T follicular helper cell (primary cell): ENCODE data around the gene ASCL5.

Source experiments
- DNase-seq: peaks from one replicate; pipeline ENCODE4 v3.0.0-alpha.2; 2020; ENCODE audit warnings: low read depth

The ASCL5 gene

DNA sequence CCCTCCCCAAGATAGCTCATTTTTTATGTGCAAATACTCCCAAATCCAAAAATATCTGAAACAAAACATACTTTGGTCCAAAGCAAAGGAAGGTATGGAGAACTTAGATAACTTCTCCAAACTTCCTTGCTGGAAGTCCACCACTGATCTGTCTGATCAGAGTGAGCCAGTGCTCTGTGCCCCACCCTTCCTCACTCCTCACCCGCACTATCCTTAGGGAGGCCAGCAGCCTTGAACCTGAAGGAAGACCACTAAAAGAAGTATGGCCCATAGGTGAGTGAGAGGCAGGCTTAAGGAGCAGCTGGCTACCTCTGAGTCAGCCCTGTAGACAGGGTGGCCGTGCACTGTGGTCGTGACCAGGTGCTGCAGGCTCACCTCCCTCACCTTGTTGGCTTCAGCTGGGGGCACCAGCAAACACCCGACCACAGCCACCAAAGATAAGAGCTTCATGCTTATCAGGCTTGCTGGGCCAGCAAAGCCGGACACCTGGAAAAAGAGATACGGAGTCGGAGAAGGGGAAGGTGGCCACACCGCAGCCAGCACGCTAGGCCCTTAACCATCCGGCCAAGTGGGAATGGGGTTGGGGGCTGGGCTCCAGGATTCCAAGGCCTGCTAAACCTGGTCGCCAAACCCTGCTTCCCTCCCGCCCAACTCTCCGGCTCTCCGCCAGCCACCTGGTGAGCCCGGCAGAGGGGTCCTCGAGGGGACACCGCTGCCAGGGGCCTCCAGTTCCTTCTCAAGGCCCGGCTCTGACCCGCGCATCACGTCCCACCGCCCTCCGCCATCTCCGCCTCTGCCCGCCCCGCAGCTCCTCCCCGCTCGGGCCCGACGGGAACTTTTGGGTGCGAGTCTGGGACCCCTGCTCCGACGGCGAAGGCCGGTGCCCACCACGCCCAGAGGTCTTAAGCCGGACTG lies 26.7 kb upstream of the ASCL5 start:
- no peak for DNase-seq

DNA sequence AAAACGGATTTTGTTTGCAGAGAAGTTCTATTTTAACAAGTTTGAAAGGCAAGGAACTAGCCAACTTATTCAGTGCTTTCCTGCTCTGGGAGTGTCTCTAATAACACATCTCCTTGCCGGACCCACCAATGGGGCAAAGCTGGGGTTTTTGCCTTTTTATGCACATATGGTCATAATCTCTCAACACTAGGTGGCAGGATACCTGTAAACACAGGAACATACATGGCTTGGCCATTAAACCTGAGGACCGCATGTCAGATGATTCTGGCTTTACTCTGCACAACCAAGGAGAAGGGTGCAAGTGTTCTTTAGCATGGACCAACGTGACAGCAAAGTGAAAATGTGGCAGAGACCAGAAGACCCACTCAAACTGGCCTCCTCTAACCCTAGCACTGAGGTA lies 22.4 kb upstream of the ASCL5 start:
- no peak for DNase-seq

DNA sequence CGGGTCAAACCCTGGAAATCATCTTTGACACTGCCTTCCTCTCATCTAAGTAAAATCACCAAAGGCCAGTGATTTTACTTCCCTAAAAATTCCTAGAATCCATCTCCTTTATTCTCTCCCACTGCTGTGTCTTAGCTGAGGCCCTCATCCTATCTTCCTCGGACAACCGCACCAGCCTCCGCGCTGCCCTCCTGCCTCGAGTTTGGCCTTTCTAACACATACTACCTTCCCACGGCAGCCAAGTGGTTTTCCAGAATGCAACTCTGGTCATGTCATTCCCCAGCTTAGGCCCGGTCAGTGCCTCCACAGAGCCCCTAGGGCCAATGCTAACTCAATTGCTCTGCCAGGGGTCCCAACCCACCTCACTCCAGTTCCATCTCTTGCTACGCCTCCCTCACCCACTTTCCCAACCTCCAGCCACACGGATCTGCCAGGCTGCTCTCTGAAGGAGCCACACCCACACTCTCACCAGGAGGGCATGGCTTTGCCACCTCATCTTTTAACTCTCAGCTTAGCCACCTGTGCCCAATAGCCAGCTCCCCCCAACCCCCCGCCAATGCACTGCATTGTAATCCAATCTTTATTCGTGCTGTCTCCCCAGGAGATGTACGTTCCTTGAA lies 20.5 kb upstream of the ASCL5 start:
- DNase-seq: no peak

DNA sequence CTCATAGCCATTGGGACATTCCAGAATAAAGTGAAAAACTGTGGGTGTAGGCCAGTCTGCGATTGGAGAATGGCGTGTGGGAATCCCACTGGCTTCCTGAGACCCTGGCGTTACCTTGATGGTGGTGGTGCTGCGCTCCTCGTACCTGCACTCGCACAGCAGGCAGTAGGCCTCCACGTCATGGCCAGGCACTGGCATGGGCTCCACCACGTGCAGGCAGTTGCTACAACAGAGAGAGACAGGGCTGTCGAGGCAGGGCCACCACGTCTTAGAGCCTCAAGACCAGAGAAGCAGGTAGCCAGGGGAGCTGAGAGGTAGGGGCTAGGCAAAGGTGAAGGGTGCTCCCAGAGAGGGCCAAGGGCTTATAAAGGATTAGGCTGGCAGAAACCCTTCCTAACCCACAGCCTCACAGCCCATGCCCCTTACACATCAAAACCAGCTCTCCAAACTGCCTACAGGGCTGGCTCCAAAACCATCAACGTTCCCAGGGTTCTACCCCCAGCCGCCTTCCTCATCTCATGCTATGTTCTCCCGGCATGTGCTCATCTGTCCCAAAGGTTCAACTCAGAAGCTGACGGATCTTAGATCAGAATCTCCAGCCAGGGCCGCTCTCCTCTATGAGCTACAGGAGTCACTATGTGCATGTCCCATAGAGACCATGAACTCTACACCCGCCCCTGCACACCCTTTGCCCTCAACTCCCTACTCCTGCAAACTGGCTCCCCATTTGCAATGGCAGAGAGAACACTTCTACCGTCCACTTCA lies 19.8 kb upstream of the ASCL5 start:
- no peak for DNase-seq

DNA sequence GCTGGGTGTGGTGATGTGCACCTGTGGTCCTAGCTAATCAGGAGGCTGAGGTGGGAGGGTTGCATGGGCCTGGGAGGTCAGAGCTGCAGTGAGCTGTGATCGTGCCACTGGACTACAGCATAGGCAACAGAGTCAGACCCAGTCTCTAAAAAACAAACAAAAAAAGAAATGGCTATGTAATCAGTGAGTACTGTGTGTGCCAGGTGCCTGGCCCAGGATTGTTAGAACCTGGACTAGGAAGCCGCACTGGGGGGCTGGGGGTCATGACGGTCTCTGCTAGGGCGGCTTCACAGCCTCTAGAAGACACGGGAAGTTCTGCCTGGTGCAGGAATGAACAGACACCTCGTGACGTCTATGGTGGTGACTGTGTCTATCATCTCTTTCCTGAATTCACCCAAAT lies 18.8 kb upstream of the ASCL5 start:
- DNase-seq: no peak

DNA sequence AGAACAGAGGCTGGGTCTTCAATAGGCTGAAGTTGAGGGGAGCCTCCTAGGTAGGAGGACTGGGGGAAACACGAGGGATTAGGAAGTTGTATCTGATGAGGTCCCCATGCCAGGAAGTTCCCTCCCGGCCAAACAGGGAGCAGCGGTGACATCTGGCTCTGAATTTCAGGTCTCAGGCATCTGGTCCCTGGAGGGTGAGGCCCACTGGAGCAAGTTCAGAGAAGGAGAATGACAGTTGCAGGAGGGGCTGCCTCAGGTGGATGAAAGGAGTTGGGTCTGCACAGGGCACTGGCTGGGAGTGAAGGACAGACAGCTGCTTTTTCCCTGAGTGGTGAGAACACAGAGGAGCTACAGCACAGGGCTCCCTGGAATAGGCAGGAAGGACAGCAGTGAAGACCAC lies 18.1 kb upstream of the ASCL5 start:
- no peak for DNase-seq

DNA sequence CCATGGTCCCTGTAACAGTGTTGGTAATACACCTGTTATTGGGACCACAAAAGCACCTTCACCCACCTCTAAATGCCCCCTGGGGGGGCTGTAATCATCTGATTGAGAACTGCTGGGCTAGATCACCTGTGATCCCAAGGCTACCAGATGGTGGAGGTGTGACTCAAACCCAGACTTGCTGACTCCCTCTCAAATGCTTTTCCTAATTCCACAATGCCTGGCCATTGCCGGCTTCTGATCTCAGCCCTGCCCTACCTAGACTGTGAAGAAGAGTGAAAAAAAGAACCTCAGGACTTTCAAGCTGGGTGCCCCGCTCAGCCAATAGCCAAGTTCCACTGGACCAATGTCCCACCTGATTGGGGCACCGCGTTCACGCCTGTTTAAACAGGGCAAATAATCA lies 17.7 kb upstream of the ASCL5 start:
- DNase-seq: no peak

DNA sequence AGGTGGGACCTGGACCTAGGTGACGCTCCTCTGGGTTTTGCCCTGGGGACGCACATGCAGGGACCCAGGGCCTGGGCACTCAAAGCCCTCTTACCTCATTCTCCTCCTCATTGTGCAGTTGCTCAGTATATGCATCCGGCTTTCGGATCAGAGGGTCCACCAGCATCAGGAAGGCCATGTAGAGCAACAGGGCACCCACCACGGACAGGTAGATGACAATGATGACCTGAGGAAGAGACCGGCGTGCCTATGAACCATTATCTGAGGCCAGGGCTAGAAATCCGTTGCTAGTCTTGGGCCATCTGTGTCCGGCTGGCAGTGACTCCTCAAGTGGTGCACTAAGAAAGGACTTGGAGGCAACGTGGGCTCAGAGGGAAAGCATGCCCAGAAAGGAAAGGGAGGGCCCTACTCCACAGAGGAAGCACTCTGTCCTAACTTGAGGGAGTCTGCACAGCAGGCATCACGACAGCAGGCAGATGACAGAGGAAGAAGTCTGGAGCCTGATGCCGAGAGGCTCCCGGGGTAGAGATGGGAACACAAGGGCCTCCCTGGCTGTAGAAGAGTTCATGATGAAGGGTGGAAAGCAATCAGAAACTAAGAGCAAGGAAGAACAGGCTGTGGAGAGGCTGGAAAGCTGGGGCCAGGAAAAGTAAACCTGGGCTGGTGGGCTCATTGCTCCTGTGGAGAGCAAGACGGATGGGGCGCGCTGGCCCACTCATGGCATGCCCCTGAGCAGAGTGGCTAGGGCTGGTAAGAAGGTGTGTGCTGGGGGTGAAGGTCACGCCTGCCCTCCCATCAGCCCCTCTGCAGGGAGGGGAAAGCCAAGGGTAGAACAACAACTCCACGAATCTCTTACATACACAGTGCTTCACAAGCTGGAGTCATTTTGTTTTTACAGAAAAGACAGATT lies 17.0 kb upstream of the ASCL5 start:
- DNase-seq: no peak

DNA sequence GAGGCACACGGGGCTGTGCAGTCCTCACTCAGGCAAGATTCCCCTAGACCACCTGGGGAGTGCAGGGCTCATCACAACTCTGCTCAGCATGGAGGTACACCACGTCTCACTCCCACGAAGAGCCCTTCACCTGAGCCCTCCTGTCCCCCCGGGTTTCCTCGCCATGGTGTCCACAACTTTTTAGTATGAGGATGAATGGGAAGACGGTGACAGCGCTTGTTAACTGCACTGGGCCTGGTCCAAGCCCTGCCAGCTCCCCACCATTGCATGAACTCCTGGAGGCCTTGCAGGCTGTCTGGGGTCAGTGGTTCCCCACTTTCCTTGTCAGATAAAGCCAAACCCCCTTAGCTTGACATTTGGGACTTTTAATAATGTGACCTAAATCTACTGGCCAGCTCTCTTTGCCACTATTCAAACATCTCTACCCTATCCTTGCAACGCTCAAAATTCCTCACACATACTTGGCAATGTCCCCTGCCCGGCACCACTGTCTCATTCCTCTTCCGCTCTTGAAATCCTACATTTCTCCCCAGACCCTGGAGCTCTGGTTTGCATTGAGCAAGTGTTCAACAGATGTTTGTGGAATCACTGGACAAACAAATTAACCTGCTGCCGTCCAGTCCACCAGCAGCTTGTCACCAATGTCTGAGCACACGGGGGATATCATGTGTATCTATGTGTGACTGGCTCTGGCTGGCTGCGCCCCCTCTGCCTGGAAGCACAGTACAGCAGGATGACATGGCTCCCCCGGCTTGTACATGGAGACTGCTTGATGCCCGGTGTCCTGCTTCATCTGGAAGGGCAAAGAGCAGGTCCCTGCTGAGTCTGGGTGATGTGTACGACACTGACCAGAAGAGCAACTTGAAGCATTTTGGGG lies 16.1 kb upstream of the ASCL5 start:
- no peak for DNase-seq

DNA sequence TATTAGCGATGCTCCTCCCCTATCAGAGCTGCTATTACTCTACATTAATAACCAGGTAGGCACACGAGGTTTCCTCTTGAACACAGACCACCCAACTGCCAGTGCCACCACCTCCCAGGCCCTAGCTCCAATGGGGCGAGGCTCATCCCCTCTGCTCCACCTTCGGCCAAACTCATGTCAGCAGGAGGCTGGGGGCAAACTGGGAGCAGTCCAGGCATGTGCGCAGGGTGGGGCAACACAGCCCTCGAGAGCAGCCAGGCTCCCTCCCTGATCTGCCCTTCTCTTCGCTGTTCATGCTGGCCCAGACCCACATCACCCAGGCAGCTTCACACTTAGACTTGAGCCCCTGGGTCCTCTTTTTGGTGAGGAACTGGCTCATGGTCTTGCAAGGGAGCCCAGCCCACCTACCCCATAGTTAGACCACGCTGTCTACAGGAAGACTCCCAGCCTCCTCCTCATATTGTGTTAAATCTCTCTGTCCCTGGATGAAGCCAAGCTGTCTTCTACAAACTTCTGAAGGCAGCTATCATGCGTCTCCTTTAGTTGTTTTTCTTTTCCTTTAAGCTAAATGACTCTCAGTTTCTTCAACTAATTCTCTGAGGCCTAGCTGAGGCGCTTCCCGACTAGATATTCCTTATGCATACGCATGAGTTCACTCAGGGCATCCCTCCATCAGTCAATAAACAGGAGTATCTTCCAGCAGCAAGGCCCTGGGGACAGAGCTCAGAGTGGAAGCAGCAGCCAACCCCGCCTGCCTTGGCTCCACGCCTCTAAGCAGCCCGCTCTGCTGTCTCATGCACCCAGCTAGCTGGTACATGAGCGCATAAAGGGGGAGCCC lies 15.2 kb upstream of the ASCL5 start:
- no peak for DNase-seq

DNA sequence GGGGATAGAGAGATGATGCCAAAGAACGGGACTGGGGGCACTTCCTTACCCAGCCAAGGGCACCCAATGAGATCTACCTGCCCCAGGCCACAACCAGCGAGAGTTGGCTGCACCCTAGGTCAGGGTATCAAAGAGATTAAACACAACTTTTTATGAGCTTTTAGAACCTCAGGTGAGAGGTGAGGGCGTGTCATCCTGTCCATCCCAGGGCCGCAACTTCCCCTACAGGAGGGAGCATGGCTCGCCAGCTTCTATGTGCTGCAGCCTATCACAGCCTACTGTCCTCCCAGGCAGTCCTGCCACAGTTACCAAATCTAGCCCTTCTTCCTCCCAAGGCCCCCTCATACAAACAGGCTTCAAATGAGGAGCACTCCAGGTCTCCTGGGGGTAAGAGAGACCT lies 14.4 kb upstream of the ASCL5 start:
- no peak for DNase-seq

DNA sequence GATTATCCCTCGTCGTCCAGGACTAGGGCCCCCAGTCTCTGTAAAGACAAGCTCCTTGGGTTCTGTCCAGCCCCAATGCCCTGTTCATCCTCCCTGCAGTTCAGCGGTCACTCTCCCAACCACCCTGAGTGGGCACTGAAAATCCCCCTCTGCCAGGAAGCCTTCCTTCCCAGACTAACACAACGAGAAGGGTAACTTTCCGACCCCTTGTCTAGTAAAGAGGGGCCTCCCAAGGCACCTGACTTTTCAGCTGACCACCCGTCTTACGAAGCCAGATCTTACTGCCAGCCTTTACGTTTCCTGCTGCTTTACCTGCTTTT lies 13.9 kb upstream of the ASCL5 start:
- DNase-seq: no peak

DNA sequence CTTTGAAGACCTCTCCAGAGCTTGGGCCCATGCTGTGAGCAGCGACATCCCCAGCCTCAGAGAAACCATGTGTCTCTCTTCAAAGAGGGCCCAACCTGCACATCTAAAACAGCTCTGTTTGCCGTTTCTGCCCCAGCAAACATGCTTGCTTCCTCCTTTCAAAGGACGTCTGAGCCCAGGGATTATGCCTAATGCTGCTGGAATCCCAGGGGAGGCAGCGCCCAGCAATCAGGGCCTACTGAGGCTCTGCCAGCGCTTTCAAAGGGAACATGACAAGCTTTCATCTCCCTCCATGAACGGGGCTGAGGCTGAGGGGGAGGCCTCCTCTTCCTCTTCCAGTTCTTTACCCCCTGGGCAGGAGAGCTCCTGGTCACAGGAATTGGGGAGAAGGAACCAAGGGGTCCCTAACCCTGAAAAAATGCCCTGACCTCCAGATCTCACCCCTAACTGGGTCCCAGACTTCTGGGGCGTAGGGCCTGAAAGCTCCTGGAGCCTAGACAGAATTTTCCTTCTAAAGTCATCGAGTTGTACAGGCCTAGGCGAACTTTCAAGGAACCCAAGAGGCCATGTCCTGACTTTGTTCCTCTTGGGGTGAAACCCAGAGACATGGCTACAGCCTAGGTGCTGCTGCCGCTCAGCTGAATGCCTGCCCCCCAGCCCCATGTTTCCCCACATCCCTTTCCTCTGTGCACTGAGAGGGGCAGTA lies 13.4 kb upstream of the ASCL5 start:
- no peak for DNase-seq

DNA sequence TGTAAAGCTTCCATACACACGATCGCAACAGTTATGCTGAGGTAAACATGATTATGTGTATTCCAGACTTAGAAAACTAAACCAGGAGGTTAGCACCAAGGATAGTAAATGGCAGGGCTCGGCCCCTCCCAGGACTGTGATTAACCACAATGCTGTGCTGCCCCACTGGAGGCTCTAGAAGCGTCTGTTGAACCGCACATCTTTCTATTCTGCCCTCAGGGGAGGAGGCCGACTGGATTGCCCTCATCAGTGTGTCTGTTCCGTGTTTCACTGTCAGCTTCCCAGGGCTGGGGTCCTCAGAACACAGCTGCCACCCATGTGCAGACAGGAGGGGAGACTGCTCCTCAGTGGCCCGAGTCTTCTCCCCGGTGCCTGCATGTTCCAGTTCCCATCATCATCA lies 12.8 kb upstream of the ASCL5 start:
- DNase-seq: no peak

DNA sequence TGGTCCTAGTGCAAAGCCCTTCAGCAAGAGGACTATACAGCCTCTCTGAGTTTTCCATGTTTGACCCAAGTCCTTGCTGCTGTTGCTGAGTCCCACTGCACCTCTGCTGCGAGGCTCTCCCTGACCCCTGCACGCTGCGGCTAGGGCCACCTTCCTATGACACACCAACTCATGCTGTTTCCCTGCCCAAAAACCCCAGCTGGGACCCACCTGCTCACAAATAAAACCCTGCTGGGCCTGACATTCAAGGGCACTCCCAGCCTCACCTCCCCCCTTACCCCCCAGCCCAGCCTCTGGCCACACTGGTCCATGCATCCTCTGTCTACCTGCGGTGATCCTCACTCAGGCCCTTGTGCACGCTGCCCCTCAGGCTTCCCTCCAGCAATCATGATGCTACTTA lies 12.3 kb upstream of the ASCL5 start:
- DNase-seq: no peak

DNA sequence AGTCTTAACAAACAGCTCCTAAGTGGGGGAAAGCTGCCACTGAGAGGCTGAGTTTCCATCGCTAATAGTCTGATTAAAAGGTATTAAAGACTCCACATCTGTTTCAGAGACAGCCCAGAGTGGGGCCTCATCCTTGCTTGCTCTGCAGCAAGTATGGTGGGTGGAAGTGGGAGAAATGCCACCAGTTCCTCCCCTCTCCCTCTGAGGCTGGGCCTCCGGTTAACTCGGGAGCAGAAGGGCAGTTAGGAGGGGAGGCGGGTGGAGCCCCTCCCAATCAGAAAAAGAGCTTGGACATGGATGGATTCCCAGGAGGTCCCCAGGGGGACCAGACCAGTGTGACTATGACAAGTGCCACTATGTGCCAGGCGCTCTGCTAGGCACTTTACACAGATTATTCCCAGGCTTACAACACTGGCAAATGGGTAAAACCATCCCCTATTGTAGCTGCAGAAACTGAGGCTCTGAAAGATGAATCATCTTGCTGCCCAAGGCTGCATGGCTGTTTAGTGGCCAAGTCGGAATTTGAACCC lies 11.4 kb upstream of the ASCL5 start:
- DNase-seq: no peak

DNA sequence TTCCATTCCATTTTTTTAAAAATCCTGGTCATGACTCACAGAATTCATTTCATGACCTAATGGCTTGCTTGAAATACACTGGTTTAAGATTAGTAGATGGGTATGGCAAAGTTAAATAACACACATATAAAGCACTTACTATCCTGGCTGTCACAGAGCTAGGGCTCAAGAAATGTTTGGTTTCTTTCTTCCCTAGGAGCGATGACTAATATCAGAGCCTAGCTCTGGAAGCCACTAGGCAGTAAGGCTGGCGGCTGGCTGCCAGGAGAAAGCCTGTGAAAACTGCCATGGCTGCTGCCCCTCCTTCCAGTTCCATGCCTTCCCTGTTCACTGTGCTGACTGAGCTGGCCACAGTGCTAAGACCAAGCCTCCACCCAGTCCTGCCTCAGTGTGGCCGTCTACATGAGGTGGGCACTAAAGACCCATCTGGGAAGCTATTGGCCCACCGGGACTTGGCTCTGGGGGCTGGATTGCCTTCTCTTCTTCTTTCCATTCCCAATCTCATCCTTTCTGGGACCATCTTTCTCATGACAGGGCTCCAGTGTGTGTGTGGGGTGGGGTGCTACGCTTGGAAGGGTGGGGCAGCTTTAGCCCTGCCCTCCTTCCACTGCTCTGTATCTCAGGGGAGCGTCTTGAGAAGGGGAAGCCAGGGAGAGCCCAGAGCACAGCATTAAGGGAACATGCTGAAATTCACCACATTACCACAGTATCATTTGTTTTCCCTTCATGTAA lies 10.8 kb upstream of the ASCL5 start:
- DNase-seq: no peak

DNA sequence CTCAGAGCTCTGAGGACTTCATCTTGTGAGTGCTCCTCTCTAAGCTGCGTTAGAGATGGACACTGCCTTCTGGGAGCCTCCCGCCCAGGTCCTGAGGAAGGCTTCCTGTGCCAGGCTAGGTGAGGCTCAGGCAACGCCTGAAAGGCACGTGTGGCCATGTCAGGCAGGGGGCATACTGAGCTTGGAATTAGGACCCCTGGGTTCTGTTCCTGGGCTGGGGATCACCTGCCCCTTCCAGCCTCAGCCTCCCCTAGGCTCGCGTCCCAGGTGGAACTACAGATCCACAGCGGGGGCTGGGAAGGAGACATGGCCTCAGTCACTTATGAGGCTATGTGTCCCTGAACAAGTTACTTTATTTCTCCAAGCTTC lies 10.0 kb upstream of the ASCL5 start:
- no peak for DNase-seq
